ENCODE measurements around the gene FNDC3B.

DNA sequence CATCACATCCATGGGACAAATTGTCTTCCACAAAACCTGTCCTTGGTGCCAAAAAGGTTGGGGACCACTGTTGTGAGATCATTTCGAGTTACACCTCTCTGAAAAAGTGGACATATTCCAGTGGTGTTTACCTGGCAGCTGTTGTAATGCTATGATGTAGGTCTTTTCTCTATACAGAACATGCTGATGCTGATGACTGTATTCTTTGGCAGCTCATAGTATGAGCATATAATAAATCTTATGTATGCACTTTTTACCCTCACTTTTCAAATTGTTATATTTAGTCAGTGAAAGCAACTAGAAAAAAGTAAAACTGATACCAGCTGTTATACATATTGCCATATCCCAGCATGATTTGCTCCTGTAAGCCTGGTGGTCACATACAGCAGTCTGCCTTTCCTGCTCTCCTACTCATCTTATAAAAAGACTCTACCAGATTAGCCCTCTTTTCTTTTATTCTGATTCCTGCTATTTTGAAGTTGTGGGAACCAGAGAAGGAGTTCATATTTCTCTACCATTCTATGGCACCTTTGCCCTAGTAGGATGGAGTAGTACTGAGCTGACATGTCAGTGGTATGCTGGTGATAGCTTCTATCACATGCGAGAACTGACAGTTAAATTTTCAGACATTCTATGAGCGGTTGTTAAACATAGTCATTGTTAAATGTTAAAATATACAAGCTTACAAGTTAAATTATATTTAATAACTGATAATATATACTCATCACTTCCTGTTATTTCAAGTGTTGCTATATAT lies 128.7 kb downstream of the FNDC3B start:
- TF ChIP-seq EZH2phosphoT487 (IDR thresholded peaks at IDR 0.05; ENCODE audit: low read depth) = no peak
- TF ChIP-seq, protein P1, sequence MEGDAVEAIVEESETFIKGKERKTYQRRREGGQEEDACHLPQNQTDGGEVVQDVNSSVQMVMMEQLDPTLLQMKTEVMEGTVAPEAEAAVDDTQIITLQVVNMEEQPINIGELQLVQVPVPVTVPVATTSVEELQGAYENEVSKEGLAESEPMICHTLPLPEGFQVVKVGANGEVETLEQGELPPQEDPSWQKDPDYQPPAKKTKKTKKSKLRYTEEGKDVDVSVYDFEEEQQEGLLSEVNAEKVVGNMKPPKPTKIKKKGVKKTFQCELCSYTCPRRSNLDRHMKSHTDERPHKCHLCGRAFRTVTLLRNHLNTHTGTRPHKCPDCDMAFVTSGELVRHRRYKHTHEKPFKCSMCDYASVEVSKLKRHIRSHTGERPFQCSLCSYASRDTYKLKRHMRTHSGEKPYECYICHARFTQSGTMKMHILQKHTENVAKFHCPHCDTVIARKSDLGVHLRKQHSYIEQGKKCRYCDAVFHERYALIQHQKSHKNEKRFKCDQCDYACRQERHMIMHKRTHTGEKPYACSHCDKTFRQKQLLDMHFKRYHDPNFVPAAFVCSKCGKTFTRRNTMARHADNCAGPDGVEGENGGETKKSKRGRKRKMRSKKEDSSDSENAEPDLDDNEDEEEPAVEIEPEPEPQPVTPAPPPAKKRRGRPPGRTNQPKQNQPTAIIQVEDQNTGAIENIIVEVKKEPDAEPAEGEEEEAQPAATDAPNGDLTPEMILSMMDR (IDR thresholded peaks at IDR 0.05; ENCODE audit: low read depth, low read length) = no peak

All from OCI-LY3 (cell line).